Tibial nerve (tissue), 4 donors: ENCODE measurements around the gene ARHGAP6.

Experiments used
- EP300 ChIP-seq, 2 donors: sonication (generic); formaldehyde crosslinking; IDR thresholded peaks; one replicate each; pipeline ENCODE4 v1.6.1; 2017; ENCODE audit warnings: antibody characterized with exemption in 2 of 2, mild to moderate bottlenecking in 1 of 2
- TF ChIP-seq, protein P1 (sequence below), 5 experiments: fragments of 200-600 bp in 3 of 5; fragments of 450-650 bp in 2 of 5; sonication (generic) in 3 of 5; IDR thresholded peaks; one replicate each; pipeline ENCODE4 v1.5.1; 2016 to 2019; ENCODE audit warnings: antibody characterized with exemption in 5 of 5, mild to moderate bottlenecking in 3 of 5, moderate library complexity in 2 of 5

DNA sequence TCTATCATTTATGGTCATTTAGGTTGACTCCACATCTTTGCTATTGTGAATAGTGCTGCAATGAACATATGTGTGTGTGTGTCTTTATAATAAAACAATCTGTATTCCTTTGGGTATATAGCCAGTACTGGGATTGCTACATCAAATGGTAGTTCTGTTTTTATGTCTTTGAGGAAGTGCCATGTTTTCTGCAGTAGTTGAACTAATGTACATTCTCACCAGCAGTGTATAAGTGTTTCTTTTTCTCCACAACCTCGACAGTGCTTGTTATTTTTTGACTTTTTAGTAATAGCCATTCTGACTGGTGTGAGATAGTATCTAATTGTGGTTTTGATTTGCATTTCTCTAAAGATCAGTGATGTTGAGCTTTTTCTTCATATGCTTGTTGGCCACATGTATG, 80.5 kb downstream of the ARHGAP6 start:
- TF ChIP-seq, protein P1, sequence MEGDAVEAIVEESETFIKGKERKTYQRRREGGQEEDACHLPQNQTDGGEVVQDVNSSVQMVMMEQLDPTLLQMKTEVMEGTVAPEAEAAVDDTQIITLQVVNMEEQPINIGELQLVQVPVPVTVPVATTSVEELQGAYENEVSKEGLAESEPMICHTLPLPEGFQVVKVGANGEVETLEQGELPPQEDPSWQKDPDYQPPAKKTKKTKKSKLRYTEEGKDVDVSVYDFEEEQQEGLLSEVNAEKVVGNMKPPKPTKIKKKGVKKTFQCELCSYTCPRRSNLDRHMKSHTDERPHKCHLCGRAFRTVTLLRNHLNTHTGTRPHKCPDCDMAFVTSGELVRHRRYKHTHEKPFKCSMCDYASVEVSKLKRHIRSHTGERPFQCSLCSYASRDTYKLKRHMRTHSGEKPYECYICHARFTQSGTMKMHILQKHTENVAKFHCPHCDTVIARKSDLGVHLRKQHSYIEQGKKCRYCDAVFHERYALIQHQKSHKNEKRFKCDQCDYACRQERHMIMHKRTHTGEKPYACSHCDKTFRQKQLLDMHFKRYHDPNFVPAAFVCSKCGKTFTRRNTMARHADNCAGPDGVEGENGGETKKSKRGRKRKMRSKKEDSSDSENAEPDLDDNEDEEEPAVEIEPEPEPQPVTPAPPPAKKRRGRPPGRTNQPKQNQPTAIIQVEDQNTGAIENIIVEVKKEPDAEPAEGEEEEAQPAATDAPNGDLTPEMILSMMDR (IDR thresholded peaks at IDR 0.05): no peak
- TF ChIP-seq EP300 (IDR thresholded peaks at IDR 0.05): no peak
